K562 (cell line): ENCODE data around the gene C9. TPM values are rescaled to one million over a fixed set of nuclear protein-coding genes. Genes with fewer than 3 reads are reported as not detected.

Source experiments
- ATAC-seq: fragments of 200-7000 bp; cut with Tn5 transposase; 3 replicates; pipeline ENCODE4 v1.9.1; 2020; ENCODE audit warnings: moderate library complexity
- BruUV-seq: library from RNA; stranded (reverse); fragments of 400-500 nt; replicated peaks from 2 replicates; lab custom pipeline; 2021; lab: Mats Ljungman, UMichigan
- CTCF ChIA-PET: fragments of 300-600 bp; formaldehyde crosslinking; extraction: SDS; loops from one replicate; lab custom pipeline; 2021; ENCODE audit warnings: low intra/inter-chr PET ratio; lab: Yijun Ruan, JAX
- POLR2A ChIA-PET: fragments of 300-600, 350-650 bp; sonication (Branson Sonifier 250); formaldehyde crosslinking; extraction: SDS; loops from one replicate; lab custom pipeline; 2021; ENCODE audit warnings: antibody characterized with exemption, inconsistent platforms; lab: Yijun Ruan, JAX
- DNase-seq, 4 experiments: peaks; one replicate each; pipeline versions ENCODE4 v3.0.0 to v3.0.0-alpha.2; 2011 to 2018; ENCODE audit warnings: low spot score in 3 of 4, mixed read lengths in 3 of 4; ENCODE audit errors: extremely low read depth in 1 of 4
- FAIRE-seq: peaks from 2 replicates; lab custom pipeline; 2011; peaks lifted over from hg19 to GRCh38; lab: Jason Lieb, UNC
- H2AFZ ChIP-seq: 2 replicates; pipeline ENCODE4 v1.6.0; 2011; ENCODE audit warnings: low read depth, low read length, control low read depth, inconsistent platforms
- H3K27ac ChIP-seq: fragments of 200-600 bp; 3 replicates; pipeline ENCODE4 v1.8.0; 2011; ENCODE audit warnings: low read depth, mild to moderate bottlenecking, control low read depth, inconsistent platforms, low read length, moderate library complexity, mixed read lengths; ENCODE audit errors: extremely low read depth
- H3K27me3 ChIP-seq, 2 experiments: fragments of 300-600 bp in 1 of 2; 2 replicates in 1 of 2; 3 replicates in 1 of 2; pipeline versions ENCODE4 v1.6.0 to v1.8.0; 2011; ENCODE audit warnings: inconsistent platforms in 2 of 2, low read length in 2 of 2, mild to moderate bottlenecking in 1 of 2, mixed read lengths in 1 of 2, moderate library complexity in 1 of 2; ENCODE audit not compliant: control insufficient read depth in 2 of 2, insufficient read depth in 2 of 2
- H3K36me3 ChIP-seq: fragments of 300-600 bp; 3 replicates; pipeline ENCODE4 v1.8.0; 2011; ENCODE audit warnings: mild to moderate bottlenecking, low read length, inconsistent platforms; ENCODE audit not compliant: control insufficient read depth, insufficient read depth
- H3K4me1 ChIP-seq, 2 experiments: fragments of 200-600 bp in 1 of 2; replicated peaks in 1 of 2; 2 replicates in 1 of 2; 3 replicates in 1 of 2; pipeline versions ENCODE4 v1.5.1 to v1.8.0; 2011; ENCODE audit warnings: inconsistent platforms in 2 of 2, low read length in 2 of 2, mild to moderate bottlenecking in 1 of 2, mixed read lengths in 1 of 2, moderate library complexity in 1 of 2; ENCODE audit not compliant: control insufficient read depth in 2 of 2, insufficient read depth in 2 of 2
- H3K4me2 ChIP-seq: 2 replicates; pipeline ENCODE4 v1.6.1; 2011; ENCODE audit warnings: low read length, control low read depth, inconsistent platforms, mixed read lengths; ENCODE audit not compliant: insufficient read depth
- H3K4me3 ChIP-seq: fragments of 200-600 bp; sonication (generic), shearing (Covaris generic); 2 replicates; pipeline ENCODE4 v1.5.1; 2016; ENCODE audit warnings: control low read depth, inconsistent platforms
- H3K79me2 ChIP-seq: fragments of 200-600 bp; 3 replicates; pipeline ENCODE4 v1.8.0; 2011; ENCODE audit warnings: low read length, inconsistent platforms; ENCODE audit not compliant: control insufficient read depth, insufficient read depth
- H3K9ac ChIP-seq, 2 experiments: 2 replicates each; pipeline versions ENCODE4 v1.6.0 to v1.6.1; 2011; ENCODE audit warnings: low read depth in 2 of 2, low read length in 2 of 2, control low read depth in 1 of 2, inconsistent platforms in 1 of 2, mild to moderate bottlenecking in 1 of 2, mixed read lengths in 1 of 2; ENCODE audit not compliant: insufficient read depth in 1 of 2
- H3K9me1 ChIP-seq: one replicate; pipeline ENCODE4 v1.6.0; 2011; ENCODE audit warnings: inconsistent platforms, mild to moderate bottlenecking, low read length, moderate library complexity; ENCODE audit not compliant: control insufficient read depth, insufficient read depth
- H3K9me3 ChIP-seq: replicated peaks from 2 replicates; pipeline ENCODE4 v1.5.1; 2011; ENCODE audit warnings: low read depth, low read length, inconsistent platforms; ENCODE audit not compliant: control insufficient read depth, insufficient read depth
- H4K20me1 ChIP-seq: replicated peaks from 2 replicates; pipeline ENCODE4 v1.6.1; 2011; ENCODE audit warnings: low read length, inconsistent platforms, mixed read lengths; ENCODE audit not compliant: control insufficient read depth, insufficient read depth
- ATF3 ChIP-seq, 2 experiments: fragments of 450-650 bp in 1 of 2; sonication (generic) in 1 of 2; formaldehyde crosslinking in 1 of 2; IDR thresholded peaks in 1 of 2; conservative IDR thresholded peaks in 1 of 2; 2 replicates each; pipeline versions ENCODE4 v1.6.1 to v1.8.1; 2016 to 2023; ENCODE audit warnings: mild to moderate bottlenecking in 2 of 2, moderate library complexity in 2 of 2, inconsistent platforms in 1 of 2, missing genetic modification reagents in 1 of 2
- COPS2 ChIP-seq: fragments of 450-650 bp; conservative IDR thresholded peaks from 2 replicates; pipeline ENCODE4 v1.6.1; 2016; ENCODE audit warnings: mild to moderate bottlenecking, moderate library complexity
- FUS ChIP-seq: fragments of 200-400 bp; formaldehyde crosslinking; optimal IDR thresholded peaks from 2 replicates; pipeline ENCODE3; 2017; ENCODE audit warnings: low read depth, low read length
- MAFF ChIP-seq: IDR thresholded peaks from 2 replicates; pipeline ENCODE4 v1.6.1; 2012; ENCODE audit warnings: low read length, improper control_type of control experiment
- MAFG ChIP-seq: fragments of 450-650 bp; conservative IDR thresholded peaks from 2 replicates; pipeline ENCODE4 v1.6.1; 2016; ENCODE audit warnings: missing genetic modification characterization, missing compliant biosample characterization
- REST ChIP-seq, 2 experiments: fragments of 450-650 bp; formaldehyde crosslinking in 1 of 2; IDR thresholded peaks; 2 replicates each; pipeline versions ENCODE4 v1.4.0 to v1.6.1; 2014 to 2020; ENCODE audit warnings: mild to moderate bottlenecking in 2 of 2, borderline replicate concordance in 1 of 2, low read depth in 1 of 2
- ZNF324 ChIP-seq: fragments of 250-450 bp; sonication (Bioruptor Pico); IDR thresholded peaks from 2 replicates; pipeline ENCODE4 v1.4.0; 2020; ENCODE audit warnings: mild to moderate bottlenecking
- WGBS: fragments of 100-300 bp; shearing (Covaris generic); methylation state at CpG from one replicate; pipeline ENCODE4 v1.1.6; 2016; ENCODE audit warnings: low coverage, mixed read lengths; ENCODE audit not compliant: insufficient coverage; ENCODE audit errors: missing lambda C conversion rate; 5-methylcytosine and 5-hydroxymethylcytosine counted together
- in situ Hi-C: fragments of 300-500 bp; cut with MboI; formaldehyde crosslinking; loops from 4 replicates; pipeline ENCODE4 v1.15.0; 2018; ENCODE audit warnings: inconsistent platforms, mixed read lengths
- intact Hi-C: fragments of 100-400 bp; cut with micrococcal nuclease; formaldehyde crosslinking; loops from 2 replicates; pipeline ENCODE4 v1.14.2; 2022
- polyA plus RNA-seq, 8 experiments: library from polyadenylated mRNA; depleted of rRNA in 4 of 8; stranded (reverse) in 5 of 8; unstranded in 3 of 8; fragments of >200 nt; fragmentation: Nextera tagmentation in 2 of 8; fragmentation: Illumina TruSeq in 1 of 8; extraction: Ambion mirVana in 2 of 8; extraction: Trizol in 1 of 8; gene quantifications; 2 replicates each; pipeline versions ENCODE4 v1.2.1 to v1.2.3, GENCODE V29; 2011 to 2014; ENCODE audit warnings: inconsistent platforms in 1 of 8, missing spikeins in 1 of 8
- total RNA-seq, 7 experiments: library from RNA; depleted of rRNA in 6 of 7; stranded (reverse); fragments of >200 nt in 6 of 7; fragmentation: Illumina TruSeq in 2 of 7; extraction: Trizol in 2 of 7; gene quantifications; 2 replicates each; pipeline versions ENCODE4 v1.2.1 to v1.2.3, GENCODE V29; 2011 to 2021; ENCODE audit warnings: low replicate concordance in 1 of 7
- TF ChIP-seq, protein P1 (sequence below): sonication (generic); IDR thresholded peaks from 2 replicates; pipeline ENCODE4 v1.6.1; 2016
- TF ChIP-seq, protein P2 (sequence below), 3 experiments: IDR thresholded peaks in 2 of 3; conservative IDR thresholded peaks in 1 of 3; 2 replicates each; pipeline ENCODE4 v1.5.1; 2011 to 2012; ENCODE audit warnings: low read length in 3 of 3, mild to moderate bottlenecking in 3 of 3, control low read depth in 2 of 3, improper control_type of control experiment in 1 of 3, inconsistent platforms in 1 of 3, low read depth in 1 of 3, mixed read lengths in 1 of 3, moderate library complexity in 1 of 3; ENCODE audit not compliant: insufficient read depth in 2 of 3

Gene C9
- total and polyA plus RNA-seq, 9 of the 15 experiments (the other 6 are each of a cell fraction or from before 2014, with no cell fraction given) = 0.08 to 0.38 TPM; not detected in 7

- WGBS = 2% methylated on average over 3 of the region's 3 CpGs
- no peak overlapping the region for H3K9ac ChIP-seq
- no peaks in the 10 kb centered on the region for H3K27me3 ChIP-seq
- no peak overlapping the region for H2AFZ ChIP-seq
- no peaks in the 10 kb centered on the region for H3K9me3 ChIP-seq
- CTCF ChIA-PET = interaction anchor here (0.6 to 2.5 kb wide), 4 partner anchors 171 to 401 kb away, joined by 3 to 27 read pairs (median 8); no protein-coding TSS in a partner anchor
- no peak overlapping the region for H3K4me3 ChIP-seq
- POLR2A ChIA-PET = interaction anchor here (0.5 to 0.8 kb wide), 4 partner anchors 44 to 286 kb away, joined by 3 read pairs; partner anchors contain the start of gene DAB2
- in situ Hi-C loops = no loop called here
- FAIRE-seq (peak; percentile 80), DNase-seq (peak; percentile 68 to 77 (median 69)), ATAC-seq (peak; percentile 95)
- H3K4me1 ChIP-seq = no peaks in the 10 kb centered on the region
- no peak overlapping the region for H3K4me2 ChIP-seq
- intact Hi-C loops = loop anchor here (1.0 to 10.0 kb wide), 4 partner anchors 48 to 194 kb away; partner anchors contain the start of gene DAB2
- H3K27ac ChIP-seq = no peak overlapping the region
- H3K36me3 ChIP-seq = no peaks in the 10 kb centered on the region
- no peaks in the 10 kb centered on the region for H3K79me2 ChIP-seq
- BruUV-seq = no TSS peak
- H3K9me1 ChIP-seq = no peaks in the 10 kb centered on the region
- H4K20me1 ChIP-seq = no peaks in the 10 kb centered on the region
- peak; percentile 65 for TF ChIP-seq MAFF
- TF ChIP-seq ZNF324 (CRISPR knock-in tag) = no peak
- TF ChIP-seq FUS = no peak
- TF ChIP-seq, protein P1, sequence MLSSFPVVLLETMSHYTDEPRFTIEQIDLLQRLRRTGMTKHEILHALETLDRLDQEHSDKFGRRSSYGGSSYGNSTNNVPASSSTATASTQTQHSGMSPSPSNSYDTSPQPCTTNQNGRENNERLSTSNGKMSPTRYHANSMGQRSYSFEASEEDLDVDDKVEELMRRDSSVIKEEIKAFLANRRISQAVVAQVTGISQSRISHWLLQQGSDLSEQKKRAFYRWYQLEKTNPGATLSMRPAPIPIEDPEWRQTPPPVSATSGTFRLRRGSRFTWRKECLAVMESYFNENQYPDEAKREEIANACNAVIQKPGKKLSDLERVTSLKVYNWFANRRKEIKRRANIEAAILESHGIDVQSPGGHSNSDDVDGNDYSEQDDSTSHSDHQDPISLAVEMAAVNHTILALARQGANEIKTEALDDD = peak; percentile 97
- peak; percentile 83 for TF ChIP-seq MAFG
- no peak for TF ChIP-seq ATF3 (IDR thresholded peaks at IDR 0.05)
- TF ChIP-seq ATF3 (CRISPR knock-in tag; conservative IDR thresholded peaks at IDR 0.05) = 0 out of 2 replicates have a peak, but pooled peaks have one; percentile 15
- TF ChIP-seq, protein P2, sequence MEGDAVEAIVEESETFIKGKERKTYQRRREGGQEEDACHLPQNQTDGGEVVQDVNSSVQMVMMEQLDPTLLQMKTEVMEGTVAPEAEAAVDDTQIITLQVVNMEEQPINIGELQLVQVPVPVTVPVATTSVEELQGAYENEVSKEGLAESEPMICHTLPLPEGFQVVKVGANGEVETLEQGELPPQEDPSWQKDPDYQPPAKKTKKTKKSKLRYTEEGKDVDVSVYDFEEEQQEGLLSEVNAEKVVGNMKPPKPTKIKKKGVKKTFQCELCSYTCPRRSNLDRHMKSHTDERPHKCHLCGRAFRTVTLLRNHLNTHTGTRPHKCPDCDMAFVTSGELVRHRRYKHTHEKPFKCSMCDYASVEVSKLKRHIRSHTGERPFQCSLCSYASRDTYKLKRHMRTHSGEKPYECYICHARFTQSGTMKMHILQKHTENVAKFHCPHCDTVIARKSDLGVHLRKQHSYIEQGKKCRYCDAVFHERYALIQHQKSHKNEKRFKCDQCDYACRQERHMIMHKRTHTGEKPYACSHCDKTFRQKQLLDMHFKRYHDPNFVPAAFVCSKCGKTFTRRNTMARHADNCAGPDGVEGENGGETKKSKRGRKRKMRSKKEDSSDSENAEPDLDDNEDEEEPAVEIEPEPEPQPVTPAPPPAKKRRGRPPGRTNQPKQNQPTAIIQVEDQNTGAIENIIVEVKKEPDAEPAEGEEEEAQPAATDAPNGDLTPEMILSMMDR (IDR thresholded peaks at IDR 0.05 in 2 of 3, conservative IDR thresholded peaks at IDR 0.05 in 1 of 3; ENCODE audit: insufficient read depth in 2 of 3, low read depth in 1 of 3, low read length in 3 of 3) = peak; percentile 80 to 96 (median 84)
- no peak for TF ChIP-seq COPS2
- peak; percentile 91 for TF ChIP-seq REST (IDR thresholded peaks at IDR 0.05; ENCODE audit: borderline replicate concordance)
- TF ChIP-seq REST (CRISPR knock-in tag; IDR thresholded peaks at IDR 0.05; ENCODE audit: low read depth) = no peak
Measured at GRCh38 chr5:39376293-39376714, 12.0 kb upstream of the C9 start.
